CD4-positive, alpha-beta T cell treated with Interleukin-15 for 4 hours (primary cell): ENCODE data around the gene USP9Y.
A peak's percentile ranks its signal among the peaks of the same experiment; 100 is the strongest.

Experiments used
- DNase-seq: peaks from one replicate; pipeline ENCODE4 v3.0.0-alpha.2; 2020; ENCODE audit warnings: low spot score

USP9Y gene

DNA sequence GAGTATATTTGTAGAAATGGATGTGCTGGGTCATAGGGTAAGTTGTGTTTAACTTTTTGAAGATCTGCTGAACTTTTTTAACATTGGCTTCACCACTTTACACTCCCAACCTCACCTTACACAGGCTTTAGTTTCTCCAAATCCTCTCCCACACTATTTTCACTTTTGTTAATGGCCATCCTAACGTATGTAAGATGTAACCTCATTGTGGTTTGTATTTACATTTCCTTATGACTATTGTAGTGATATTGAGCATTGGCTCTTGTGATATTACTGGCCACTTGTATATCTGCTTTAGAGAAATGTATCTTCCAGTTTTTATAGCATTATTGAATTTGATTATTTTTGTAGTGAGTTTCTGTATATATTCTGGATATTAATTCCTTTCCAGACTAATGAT lies 93.0 kb downstream of the USP9Y start:
- no peak for DNase-seq

DNA sequence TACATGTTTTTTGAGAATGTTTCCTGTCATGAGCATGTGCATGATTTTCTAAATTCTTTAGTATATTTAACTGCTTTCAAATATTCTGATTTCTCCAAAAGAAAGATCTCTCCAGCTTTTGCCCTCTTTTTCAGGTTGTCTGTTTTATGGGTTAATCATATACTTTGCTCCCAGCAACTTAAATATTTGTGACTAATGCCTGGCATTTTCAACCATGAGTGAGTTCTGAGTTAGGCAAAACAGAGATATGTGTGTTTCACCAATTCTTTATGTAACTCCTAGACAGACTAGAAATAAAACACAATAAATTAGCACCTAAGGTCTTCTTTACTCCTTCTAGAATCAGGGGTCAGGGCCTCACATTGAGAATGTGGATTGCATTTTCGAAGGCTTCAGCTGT lies 107.0 kb downstream of the USP9Y start:
- DNase-seq: no peak

DNA sequence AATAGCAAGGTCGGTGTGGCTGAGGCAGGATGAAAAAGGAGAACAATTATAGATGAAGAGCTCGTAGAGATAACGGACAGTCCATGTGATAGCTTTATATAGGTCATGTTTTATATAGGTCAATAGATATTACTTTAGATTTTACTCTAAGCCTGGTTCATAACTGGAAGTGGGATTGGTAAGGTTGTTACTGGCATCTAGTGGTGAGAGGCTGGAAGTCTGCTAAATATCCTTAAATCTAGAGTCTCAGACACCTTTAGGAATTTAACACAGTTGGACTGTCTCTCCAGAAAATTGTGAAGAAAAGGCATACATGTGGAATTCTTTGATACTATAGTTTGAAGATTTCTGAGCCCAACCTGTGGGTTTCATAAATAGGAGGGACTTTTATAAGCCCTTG lies 108.0 kb downstream of the USP9Y start:
- no peak for DNase-seq

DNA sequence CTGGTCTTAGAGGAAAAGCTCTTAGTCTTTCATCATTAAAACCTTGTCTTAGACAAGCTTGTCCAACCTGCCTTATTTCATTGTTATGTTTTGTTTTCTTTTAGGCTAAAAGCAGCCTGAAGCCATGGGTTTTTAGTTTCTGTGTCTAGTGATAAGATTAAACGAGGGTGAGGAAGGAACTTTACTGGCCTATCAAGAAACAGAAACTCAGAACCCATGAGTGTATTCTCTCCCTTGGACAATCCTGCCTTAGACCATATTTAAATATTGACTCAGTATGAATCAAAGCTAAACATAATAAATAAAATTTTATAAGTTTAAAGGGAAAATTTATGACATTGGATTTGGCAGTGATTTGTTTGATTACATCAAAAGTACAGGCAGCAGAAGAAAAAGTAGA lies 122.4 kb downstream of the USP9Y start:
- no peak for DNase-seq

DNA sequence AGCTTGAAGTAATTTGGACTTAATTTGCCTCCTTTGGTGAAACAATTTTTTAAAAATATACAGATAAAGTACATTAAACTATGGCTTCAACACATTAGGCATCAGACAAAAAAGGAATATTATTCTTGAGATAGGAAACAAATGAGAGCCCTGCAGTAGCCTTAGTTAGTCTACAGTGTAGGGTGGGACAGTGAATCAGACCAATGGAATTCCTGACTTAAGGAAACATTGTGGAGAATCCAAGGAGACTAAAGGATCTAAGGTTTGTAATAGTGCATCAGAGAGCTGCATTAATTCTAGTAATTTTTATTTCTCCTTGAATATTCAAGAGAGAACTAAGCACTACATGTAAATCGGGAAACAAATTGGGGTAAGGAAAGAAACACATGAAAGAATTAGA lies 125.8 kb downstream of the USP9Y start:
- no peak for DNase-seq

DNA sequence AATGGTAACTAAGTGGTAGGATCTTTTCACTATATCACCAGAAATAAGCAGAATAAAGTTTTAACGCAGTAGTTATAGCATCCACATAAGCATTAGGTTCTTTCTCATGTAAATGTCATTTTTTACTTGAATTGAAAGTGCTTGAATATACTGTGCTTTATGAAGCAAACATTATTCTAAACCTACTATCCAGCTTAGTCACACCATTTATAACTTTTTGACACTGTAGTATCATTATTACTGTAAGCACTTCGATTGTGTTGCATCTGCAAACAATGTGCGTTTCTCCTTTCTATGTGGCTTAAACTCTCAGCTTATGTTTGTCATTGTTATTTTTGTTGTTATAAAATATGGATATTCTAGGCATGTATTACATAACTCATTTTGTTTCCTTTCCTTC lies 132.3 kb downstream of the USP9Y start:
- no peak for DNase-seq

DNA sequence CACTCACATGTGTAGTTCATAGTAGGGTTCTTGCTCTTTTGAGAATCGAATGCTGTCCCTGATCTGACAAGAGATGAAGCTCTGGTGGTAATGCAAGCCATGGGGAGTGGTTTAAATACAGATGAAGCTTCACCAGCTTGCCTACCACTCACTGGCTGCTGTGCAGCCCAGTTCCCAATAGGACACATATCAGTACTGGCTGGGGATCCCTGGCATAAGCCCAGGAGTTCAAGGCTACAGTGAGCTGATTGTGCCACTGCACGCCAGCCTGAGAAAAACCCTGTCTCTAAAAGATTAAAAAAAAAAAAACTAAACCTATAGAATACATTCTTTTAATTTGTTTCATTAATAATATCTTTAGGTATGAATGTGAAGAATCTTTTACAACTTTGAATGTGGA lies 136.5 kb downstream of the USP9Y start:
- DNase-seq: no peak

DNA sequence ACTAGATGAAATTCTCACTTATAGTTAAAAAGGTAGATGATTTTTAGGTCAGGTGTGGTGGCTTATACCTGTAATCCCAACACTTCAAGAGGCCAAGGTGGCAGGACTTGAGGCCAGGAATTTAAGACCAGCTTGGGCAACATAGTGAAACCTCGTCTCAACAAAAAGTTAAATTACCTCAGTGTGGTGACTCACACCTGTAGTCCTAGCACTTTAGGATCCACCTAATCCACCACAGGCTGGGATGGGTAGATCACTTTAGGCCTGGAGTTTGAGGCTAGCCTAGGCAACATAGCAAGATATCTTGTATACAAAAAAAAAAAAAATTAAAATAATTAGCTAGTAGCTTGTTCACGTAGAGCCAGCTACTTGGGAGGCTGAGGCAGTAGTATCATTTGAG lies 140.3 kb downstream of the USP9Y start:
- DNase-seq: no peak

DNA sequence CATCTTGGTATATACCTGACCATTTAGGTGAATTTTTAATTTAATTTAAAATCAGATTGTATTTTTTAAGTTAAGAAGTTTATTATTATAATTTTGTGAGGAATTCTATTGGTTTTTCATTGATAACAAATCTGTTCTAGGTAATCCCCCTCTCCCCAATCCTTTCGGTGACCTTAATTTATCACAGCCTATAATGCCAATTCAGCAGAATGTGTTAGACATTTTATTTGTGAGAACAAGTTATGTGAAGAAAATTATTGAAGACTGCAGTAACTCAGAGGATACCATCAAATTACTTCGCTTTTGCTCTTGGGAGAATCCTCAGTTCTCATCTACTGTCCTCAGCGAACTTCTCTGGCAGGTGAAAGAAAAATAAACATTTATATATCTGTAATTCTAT lies 145.8 kb downstream of the USP9Y start:
- DNase-seq: no peak

DNA sequence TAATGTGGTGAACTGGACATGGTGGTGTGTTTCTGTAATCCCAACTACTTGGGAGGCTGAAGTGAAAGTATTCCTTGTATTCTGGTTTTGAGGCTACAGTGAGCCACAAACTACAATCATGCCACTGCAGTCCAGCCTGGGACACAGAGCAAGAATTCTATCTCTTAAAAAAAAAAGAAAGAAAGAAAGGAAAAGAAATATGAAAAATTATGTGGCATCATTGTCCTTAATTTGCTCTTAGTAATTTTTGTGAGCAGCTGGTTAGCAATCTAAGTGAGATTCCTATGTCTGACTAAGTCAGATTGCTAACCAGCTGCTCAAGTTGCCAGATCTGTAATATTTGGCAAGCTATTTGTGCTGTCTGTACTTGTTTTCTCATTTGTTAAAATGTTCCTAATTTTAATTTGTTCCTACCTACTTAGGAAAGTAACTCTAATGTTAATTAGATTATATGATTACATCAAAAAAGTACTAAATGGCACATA lies 154.8 kb downstream of the USP9Y start:
- no peak for DNase-seq

DNA sequence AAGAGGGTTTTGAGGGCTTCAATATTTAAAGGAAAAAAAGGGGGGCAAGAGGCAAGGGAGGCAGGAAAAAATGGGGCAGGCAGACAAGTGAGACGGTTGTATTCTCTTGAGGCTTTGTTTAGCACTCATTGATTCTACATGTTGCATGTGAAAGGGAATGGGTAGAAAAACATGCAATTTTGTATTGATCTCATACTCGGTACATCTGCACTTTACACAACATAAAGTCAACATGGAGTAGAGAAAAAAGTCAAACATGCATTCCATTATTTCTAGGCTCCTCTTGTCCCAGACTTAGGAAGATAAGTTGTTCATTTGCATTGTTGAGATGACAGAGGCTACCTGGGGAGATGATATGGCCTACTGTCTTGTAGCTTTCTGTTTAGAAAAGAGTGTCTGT lies 166.9 kb downstream of the USP9Y start:
- DNase-seq: no peak

DNA sequence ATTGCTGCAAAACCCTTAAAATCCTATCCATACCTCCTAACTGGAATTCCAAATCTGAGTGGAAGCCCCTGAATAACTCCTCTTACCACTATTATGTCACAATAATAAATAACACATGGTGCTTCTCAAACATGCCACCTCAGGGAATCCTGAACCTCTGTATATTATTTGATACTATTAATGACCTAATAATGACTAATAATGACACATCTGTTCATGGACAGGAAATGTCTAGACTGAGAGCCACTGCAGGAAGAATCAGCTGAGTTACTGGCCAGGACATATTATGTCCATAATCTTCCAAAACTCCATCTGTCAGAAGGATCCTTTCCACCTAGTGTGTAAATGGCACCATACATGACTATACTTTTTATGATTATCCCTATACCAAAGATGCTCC lies 195.9 kb downstream of the USP9Y start:
- no peak for DNase-seq

DNA sequence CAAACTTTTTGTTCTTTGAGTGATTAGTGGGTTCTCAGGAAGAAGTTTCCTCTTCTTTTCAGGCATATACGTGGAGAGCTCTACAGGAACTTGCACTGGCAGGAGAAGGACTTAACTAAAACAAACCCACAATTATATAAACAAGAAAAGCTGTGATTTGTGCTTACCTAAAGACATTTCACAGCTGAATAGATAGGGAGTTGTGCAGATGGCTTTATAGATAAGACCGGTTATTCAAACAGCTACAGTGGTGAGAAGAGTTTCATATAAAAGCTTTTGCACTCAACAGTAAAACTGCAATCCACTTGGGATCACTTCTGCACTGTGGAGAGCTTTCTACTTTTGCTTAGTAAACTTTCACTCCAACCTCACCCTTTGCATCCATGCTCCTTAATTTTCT lies 197.6 kb downstream of the USP9Y start:
- DNase-seq: no peak

DNA sequence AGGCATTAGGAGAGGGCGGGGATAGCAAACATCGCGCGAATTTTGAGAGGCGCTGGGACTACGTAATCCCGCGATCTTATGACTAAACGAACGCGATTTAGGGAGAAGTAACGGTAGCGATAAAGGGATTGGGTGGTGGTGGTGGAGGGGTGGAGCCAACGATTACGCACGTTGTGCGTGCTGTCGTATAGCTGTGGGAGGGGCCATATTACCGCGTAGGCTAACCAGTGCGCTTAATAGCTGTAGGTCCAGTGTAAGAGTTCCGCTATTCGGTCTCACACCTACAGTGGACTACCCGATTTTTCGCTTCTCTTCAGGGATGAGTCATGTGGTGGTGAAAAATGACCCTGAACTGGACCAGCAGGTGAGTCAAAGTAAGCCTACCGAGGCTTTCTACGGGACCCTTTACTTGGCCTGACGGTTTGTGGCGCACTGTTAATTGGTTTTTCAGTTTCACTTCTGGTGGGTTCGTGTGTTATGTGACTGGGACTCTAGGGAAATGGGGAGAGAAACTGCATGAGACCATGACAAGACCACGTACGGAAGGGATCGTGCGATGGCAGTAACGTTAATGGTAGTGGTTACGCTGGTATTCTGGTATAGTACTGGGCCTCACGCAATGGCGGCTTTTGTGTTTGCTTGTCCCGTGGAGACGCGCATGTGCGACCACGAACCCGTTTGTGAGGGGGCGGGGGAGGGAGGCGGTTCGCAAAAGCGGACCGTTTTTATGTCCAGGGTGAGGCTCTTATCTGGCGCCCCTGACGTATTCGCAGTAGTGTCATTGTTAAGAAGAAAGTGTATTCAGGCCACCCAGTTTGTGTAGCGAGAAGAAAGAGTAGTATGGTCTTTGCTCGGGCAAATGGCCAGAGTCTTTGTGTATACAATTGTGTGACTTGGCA lies 203.8 kb downstream of the USP9Y start, which contains the start of gene DDX3Y:
TSS of gene DDX3Y (plus strand) at position 251 of the 899 bp plus-strand sequence. CDS start at position 320, 69 bp downstream.
- DNase-seq: peak; percentile 88

DNA sequence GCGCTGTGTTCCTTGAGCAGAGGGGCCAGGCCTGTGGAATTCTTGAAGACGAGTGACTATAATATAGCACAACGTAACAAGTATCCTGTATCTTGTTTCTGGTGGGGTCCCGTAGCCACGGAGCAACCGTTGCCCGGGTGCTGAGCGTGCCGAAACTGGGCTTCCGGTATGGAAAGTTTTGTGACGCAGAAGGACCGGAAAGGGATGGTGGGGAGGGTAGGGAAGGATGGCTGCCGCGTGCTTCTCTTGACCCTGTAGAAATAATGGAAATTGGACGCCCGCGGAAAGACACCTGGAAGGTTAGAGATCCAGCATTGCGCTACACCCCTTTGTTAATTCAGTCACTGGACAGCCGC lies 204.5 kb downstream of the USP9Y start:
- DNase-seq: peak; percentile 58

DNA sequence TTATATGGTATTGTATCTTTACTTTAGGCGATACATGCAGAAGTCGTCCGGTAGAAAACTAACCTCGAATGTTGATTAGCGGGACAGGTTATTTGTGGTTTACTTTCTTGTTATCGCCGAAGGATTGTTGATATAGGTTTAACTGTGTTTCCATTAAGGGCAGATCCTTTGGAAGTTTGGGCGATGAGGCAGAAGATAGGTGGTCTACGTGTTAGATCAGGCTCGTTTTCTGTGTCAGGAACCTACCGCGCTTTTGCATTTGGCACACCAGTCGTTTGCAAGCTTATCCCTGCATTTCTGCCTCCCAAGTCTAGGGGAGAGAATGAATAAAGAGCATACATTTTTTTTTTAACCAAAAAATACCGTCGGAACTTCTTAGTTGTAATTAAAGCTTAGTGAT lies 204.9 kb downstream of the USP9Y start:
- DNase-seq: no peak
